ENCODE measurements around the gene EIF3D. TPM values are rescaled to one million over a fixed set of nuclear protein-coding genes. Genes with fewer than 3 reads are reported as not detected.

EIF3D gene
- total and polyA plus RNA-seq, 2 of the 4 experiments (the other 2 are of a cell fraction) = 339 to 746 TPM

GRCh38 chr22:36552289-36552688 is 23.3 kb upstream of the EIF3D start:
- Histone ChIP-seq H3K4me3 (ENCODE audit: insufficient read depth, low read depth, low read length) (no peak overlapping the region), H3K79me1 (ENCODE audit: low read depth in 1 of 2, low read length in 2 of 2) (no peaks in the 10 kb centered on the region), H3K36me3 (ENCODE audit: control insufficient read depth, insufficient read depth, low read length) (no peaks in the 10 kb centered on the region), H3K23ac (ENCODE audit: low read depth, low read length) (no peak overlapping the region), H3K14ac (replicated peaks; ENCODE audit: low read depth, low read length) (no peak overlapping the region), H2BK20ac (ENCODE audit: low read depth, low read length) (no peak overlapping the region), H3K9me1 (ENCODE audit: insufficient read depth, low read length) (peaks cover 3% of the 10 kb centered on the region; the same call in 1 of the 2 replicates), H2AK9ac (replicated peaks; ENCODE audit: low read depth, low read length, poor library complexity) (no peak overlapping the region), H3K4me1 (ENCODE audit: control insufficient read depth, insufficient read depth, low read length) (peaks cover under 1% of the 10 kb centered on the region; the same call in 1 of the 2 replicates), H3K4ac (ENCODE audit: low read depth, low read length) (no peak overlapping the region), H2BK120ac (ENCODE audit: low read depth, low read length) (no peak overlapping the region), H3K18ac (ENCODE audit: low read depth, low read length) (no peak overlapping the region), H3K9me3 (ENCODE audit: control insufficient read depth, insufficient read depth, low read length) (no peaks in the 10 kb centered on the region), H4K5ac (ENCODE audit: low read depth, low read length) (no peak overlapping the region), H3K56ac (ENCODE audit: extremely low read depth, insufficient read depth, low read length) (no peak overlapping the region), H2BK15ac (ENCODE audit: low read depth, low read length) (no peak overlapping the region), H4K20me1 (ENCODE audit: insufficient read depth, low read length) (no peaks in the 10 kb centered on the region), H2AFZ (replicated peaks; ENCODE audit: low read length, poor library complexity) (no peak overlapping the region), H3K27ac (ENCODE audit: insufficient read depth, low read length) (no peak overlapping the region), H3K4me2 (ENCODE audit: low read depth, low read length) (no peak overlapping the region), H4K8ac (ENCODE audit: low read depth in 2 of 2, low read length in 2 of 2) (no peak overlapping the region), H3K9ac (ENCODE audit: low read depth, low read length) (no peak overlapping the region), H2AK5ac (ENCODE audit: low read depth, low read length) (no peak overlapping the region), H2BK5ac (ENCODE audit: low read depth, low read length, poor library complexity, severe bottlenecking) (no peak overlapping the region), H3K27me3 (ENCODE audit: control insufficient read depth, insufficient read depth, low read length) (peaks cover 40% of the 10 kb centered on the region), H4K91ac (ENCODE audit: insufficient read depth, low read depth, low read length) (no peak overlapping the region)
- CTCF ChIA-PET = interaction anchor here (0.6 to 1.4 kb wide), 3 partner anchors 17 to 304 kb away, joined by 3 to 6 read pairs (median 4); no protein-coding TSS in a partner anchor
- intact Hi-C loops (cut with micrococcal nuclease) = no loop called here
- TF ChIP-seq FOS (IDR thresholded peaks at IDR 0.05; ENCODE audit: low read depth, low read length) = no peak
- TF ChIP-seq MAFK (IDR thresholded peaks at IDR 0.05; ENCODE audit: low read depth, low read length) = no peak
- TF ChIP-seq MXI1 (IDR thresholded peaks at IDR 0.05; ENCODE audit: borderline replicate concordance, low read depth, low read length) = no peak
- no peak for TF ChIP-seq BHLHE40 (IDR thresholded peaks at IDR 0.05; ENCODE audit: low read depth, low read length)
- TF ChIP-seq CHD1 (IDR thresholded peaks at IDR 0.05; ENCODE audit: low read depth, low read length) = no peak
- DNase-seq (no peak), ATAC-seq (ENCODE audit: low read depth) (no peak)
- POLR2A ChIA-PET (ENCODE audit: unreplicated experiment) = no interaction called here
- no CpG with 5 or more reads among the region's 1 CpG for WGBS, 2 experiments (ENCODE audit: extremely low coverage in 2 of 2, insufficient read length in 1 of 2)
- dilution Hi-C loops (cut with HindIII; ENCODE audit: low sequenced_read_pairs, unreplicated experiment) = no loop called here
- in situ Hi-C loops (cut with MboI; ENCODE audit: low sequenced_read_pairs) = no loop called here
- BruUV-seq (replicated peaks) = no TSS peak

Measured in IMR-90 (cell line).